HEK293 (cell line): ENCODE measurements around the gene IL25.

ENCODE experiments used
- ZSCAN30 ChIP-seq: fragments of 450-650 bp; IDR thresholded peaks from 2 replicates; pipeline ENCODE4 v1.5.1; 2018; ENCODE audit warnings: missing biosample characterization, mild to moderate bottlenecking, missing genetic modification characterization, moderate library complexity
- TF ChIP-seq, protein P1 (sequence below): fragments of 450-650 bp; formaldehyde crosslinking; IDR thresholded peaks from 2 replicates; pipeline ENCODE4 v1.5.1; 2016; ENCODE audit warnings: missing biosample characterization, missing genetic modification characterization

DNA sequence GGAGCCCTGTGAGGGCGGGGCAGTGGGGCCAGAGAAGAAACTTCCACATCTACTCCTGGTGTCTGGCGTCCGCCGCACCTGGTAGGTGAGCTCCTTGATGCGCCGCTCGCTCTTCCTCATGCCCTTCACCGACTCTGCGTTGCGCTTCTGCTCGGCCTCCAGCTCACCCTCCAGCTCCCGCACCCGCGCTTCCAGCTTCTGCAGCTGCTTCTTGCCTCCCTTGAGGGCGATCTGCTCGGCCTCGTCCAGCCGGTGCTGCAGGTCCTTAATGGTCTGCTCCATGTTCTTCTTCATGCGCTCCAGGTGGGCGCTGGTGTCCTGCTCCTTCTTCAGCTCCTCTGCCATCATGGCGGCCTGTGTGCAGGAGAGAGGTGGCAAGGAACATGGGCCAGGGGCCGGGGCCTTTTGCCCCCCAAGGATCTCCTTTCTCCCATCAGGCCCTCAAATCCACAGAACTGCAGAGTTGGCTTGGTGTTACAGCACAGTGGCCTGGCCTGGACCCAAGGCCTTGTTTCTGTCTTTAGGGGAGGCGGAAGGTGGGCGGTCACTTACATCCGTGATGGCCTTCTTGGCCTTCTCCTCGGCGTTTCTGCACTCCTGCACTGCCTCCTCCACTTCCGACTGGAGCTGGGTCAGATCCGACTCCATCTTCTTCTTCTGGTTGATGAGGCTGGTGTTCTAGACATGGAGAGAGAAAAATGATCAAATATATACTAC lies 11.9 kb downstream of the IL25 start:
- TF ChIP-seq, protein P1, sequence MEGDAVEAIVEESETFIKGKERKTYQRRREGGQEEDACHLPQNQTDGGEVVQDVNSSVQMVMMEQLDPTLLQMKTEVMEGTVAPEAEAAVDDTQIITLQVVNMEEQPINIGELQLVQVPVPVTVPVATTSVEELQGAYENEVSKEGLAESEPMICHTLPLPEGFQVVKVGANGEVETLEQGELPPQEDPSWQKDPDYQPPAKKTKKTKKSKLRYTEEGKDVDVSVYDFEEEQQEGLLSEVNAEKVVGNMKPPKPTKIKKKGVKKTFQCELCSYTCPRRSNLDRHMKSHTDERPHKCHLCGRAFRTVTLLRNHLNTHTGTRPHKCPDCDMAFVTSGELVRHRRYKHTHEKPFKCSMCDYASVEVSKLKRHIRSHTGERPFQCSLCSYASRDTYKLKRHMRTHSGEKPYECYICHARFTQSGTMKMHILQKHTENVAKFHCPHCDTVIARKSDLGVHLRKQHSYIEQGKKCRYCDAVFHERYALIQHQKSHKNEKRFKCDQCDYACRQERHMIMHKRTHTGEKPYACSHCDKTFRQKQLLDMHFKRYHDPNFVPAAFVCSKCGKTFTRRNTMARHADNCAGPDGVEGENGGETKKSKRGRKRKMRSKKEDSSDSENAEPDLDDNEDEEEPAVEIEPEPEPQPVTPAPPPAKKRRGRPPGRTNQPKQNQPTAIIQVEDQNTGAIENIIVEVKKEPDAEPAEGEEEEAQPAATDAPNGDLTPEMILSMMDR (tag by site-specific recombination), result no peak
- no peak for TF ChIP-seq ZSCAN30
